Liver (tissue), 9 donors: Measurements from ENCODE around the gene SNX20. TPM values are rescaled to one million over a fixed set of nuclear protein-coding genes. Genes with fewer than 3 reads are reported as not detected.

Experiments used
- DNase-seq: peaks from one replicate; pipeline ENCODE4 v3.0.0-alpha.2; 2017; ENCODE audit warnings: low spot score
- H3K27ac ChIP-seq, 2 donors: one replicate each; pipeline ENCODE4 v1.7.0; 2013; ENCODE audit warnings: inconsistent platforms in 2 of 2, low read length in 2 of 2, control low read depth in 1 of 2, low read depth in 1 of 2, mild to moderate bottlenecking in 1 of 2
- H3K27me3 ChIP-seq, 4 donors: one replicate each; pipeline versions ENCODE4 v1.6.1 to v1.7.0; 2013; ENCODE audit warnings: low read length in 3 of 4, inconsistent platforms in 1 of 4, mild to moderate bottlenecking in 1 of 4, moderate library complexity in 1 of 4; ENCODE audit not compliant: control insufficient read depth in 4 of 4, insufficient read depth in 4 of 4
- H3K36me3 ChIP-seq, 4 donors: one replicate each; pipeline versions ENCODE4 v1.6.1 to v1.7.0; 2013; ENCODE audit warnings: low read length in 3 of 4, mild to moderate bottlenecking in 3 of 4, low read depth in 1 of 4, moderate library complexity in 1 of 4; ENCODE audit not compliant: control insufficient read depth in 4 of 4, insufficient read depth in 3 of 4
- H3K4me1 ChIP-seq, 4 donors: one replicate each; pipeline versions ENCODE4 v1.6.1 to v1.7.0; 2013; ENCODE audit warnings: low read length in 3 of 4, mild to moderate bottlenecking in 3 of 4, moderate library complexity in 1 of 4; ENCODE audit not compliant: control insufficient read depth in 4 of 4, insufficient read depth in 4 of 4
- H3K4me3 ChIP-seq, 3 donors: one replicate each; pipeline versions ENCODE4 v1.6.1 to v1.7.0; 2013; ENCODE audit warnings: low read length in 3 of 3, control low read depth in 1 of 3, low read depth in 1 of 3, mild to moderate bottlenecking in 1 of 3
- H3K9ac ChIP-seq, 2 donors: one replicate each; pipeline ENCODE4 v1.7.0; 2013; ENCODE audit warnings: low read length in 2 of 2, mild to moderate bottlenecking in 2 of 2, moderate library complexity in 2 of 2, control low read depth in 1 of 2, low read depth in 1 of 2
- H3K9me3 ChIP-seq, 4 donors: one replicate each; pipeline versions ENCODE4 v1.6.1 to v1.7.0; 2013; ENCODE audit warnings: low read length in 3 of 4; ENCODE audit not compliant: control insufficient read depth in 4 of 4
- CTCF ChIP-seq: fragments of 150-350 bp; IDR thresholded peaks from 2 replicates; pipeline ENCODE4 v1.5.1; 2017; ENCODE audit warnings: improper control_type of control experiment, low read depth, low read length; ENCODE audit not compliant: missing input control
- EGR1 ChIP-seq, 2 donors: IDR thresholded peaks; 2 replicates each; pipeline ENCODE4 v1.6.1; 2016 to 2018; ENCODE audit warnings: antibody characterized with exemption in 2 of 2, low read depth in 2 of 2
- FOXA1 ChIP-seq: IDR thresholded peaks from 2 replicates; pipeline ENCODE4 v1.6.1; 2016; ENCODE audit warnings: antibody characterized with exemption
- FOXA2 ChIP-seq: IDR thresholded peaks from 2 replicates; pipeline ENCODE4 v1.6.1; 2016; ENCODE audit warnings: antibody characterized with exemption
- GABPA ChIP-seq, 2 donors: IDR thresholded peaks in 1 of 2; conservative IDR thresholded peaks in 1 of 2; 2 replicates each; pipeline ENCODE4 v1.6.1; 2016; ENCODE audit warnings: antibody characterized with exemption in 2 of 2, mild to moderate bottlenecking in 1 of 2, moderate library complexity in 1 of 2
- HNF4A ChIP-seq, 2 donors: conservative IDR thresholded peaks; 2 replicates each; pipeline ENCODE4 v1.6.1; 2016; ENCODE audit warnings: antibody characterized with exemption in 2 of 2, mild to moderate bottlenecking in 2 of 2
- HNF4G ChIP-seq: IDR thresholded peaks from 2 replicates; pipeline ENCODE4 v1.6.1; 2016; ENCODE audit warnings: antibody characterized with exemption
- JUND ChIP-seq, 2 donors: IDR thresholded peaks; 2 replicates each; pipeline ENCODE4 v1.6.1; 2016; ENCODE audit warnings: antibody characterized with exemption in 2 of 2
- NR2F2 ChIP-seq: IDR thresholded peaks from 2 replicates; pipeline ENCODE4 v1.6.1; 2016; ENCODE audit warnings: antibody characterized with exemption
- RAD21 ChIP-seq, 2 donors: IDR thresholded peaks; 2 replicates each; pipeline ENCODE4 v1.6.1; 2016; ENCODE audit warnings: antibody characterized with exemption in 2 of 2, mild to moderate bottlenecking in 2 of 2
- RXRA ChIP-seq, 2 donors: IDR thresholded peaks; 2 replicates each; pipeline ENCODE4 v1.6.1; 2017 to 2018; ENCODE audit warnings: antibody characterized with exemption in 2 of 2, mild to moderate bottlenecking in 1 of 2
- SP1 ChIP-seq: IDR thresholded peaks from 2 replicates; pipeline ENCODE4 v1.6.1; 2018; ENCODE audit warnings: antibody characterized with exemption, mild to moderate bottlenecking
- TAF1 ChIP-seq: conservative IDR thresholded peaks from 2 replicates; pipeline ENCODE4 v1.6.1; 2016; ENCODE audit warnings: antibody characterized with exemption, mild to moderate bottlenecking
- YY1 ChIP-seq: IDR thresholded peaks from 2 replicates; pipeline ENCODE4 v1.6.1; 2016; ENCODE audit warnings: antibody characterized with exemption, mild to moderate bottlenecking
- ZBTB33 ChIP-seq: IDR thresholded peaks from 2 replicates; pipeline ENCODE4 v1.6.1; 2016; ENCODE audit warnings: antibody characterized with exemption
- WGBS: extraction: QIAGEN DNeasy Blood & Tissue Kit; methylation state at CpG from one replicate; pipeline ENCODE4 v1.1.7; 2013; 5-methylcytosine and 5-hydroxymethylcytosine counted together
- polyA plus RNA-seq, 2 donors: library from polyadenylated mRNA; stranded (reverse) in 1 of 2; unstranded in 1 of 2; fragments of 200-250 nt in 1 of 2; fragments of >200 nt in 1 of 2; fragmentation: Nextera tagmentation in 1 of 2; extraction: Ambion mirVana in 1 of 2; gene quantifications; one replicate each; pipeline versions ENCODE4 v1.2.1 to v1.2.3, GENCODE V29; 2013 to 2015
- total RNA-seq, 2 donors: library from RNA; depleted of rRNA; stranded (reverse); fragments of >200 nt; gene quantifications; one replicate each; pipeline ENCODE4 v1.2.3, GENCODE V29; 2014
- TF ChIP-seq, protein P1 (sequence below): IDR thresholded peaks from 2 replicates; pipeline ENCODE4 v1.6.1; 2016; ENCODE audit warnings: antibody characterized with exemption, mild to moderate bottlenecking
- donor health status: healthy.
- donor health status: healthy.
- donor health status: healthy.
- donor health status: healthy.
- donor health status: healthy.

Gene SNX20
- total and polyA plus RNA-seq, 4 donors: 0.40 to 3.5 (median 0.98) TPM

- TF ChIP-seq RXRA (IDR thresholded peaks at IDR 0.05): no peak
- TF ChIP-seq GABPA (IDR thresholded peaks at IDR 0.05 in 1 of 2, conservative IDR thresholded peaks at IDR 0.05 in 1 of 2): no peak
- no peak for TF ChIP-seq EGR1 (IDR thresholded peaks at IDR 0.05; ENCODE audit: low read depth in 2 of 2)
- TF ChIP-seq TAF1: no peak
- no peak for TF ChIP-seq HNF4G
- TF ChIP-seq ZBTB33: no peak
- TF ChIP-seq HNF4A (conservative IDR thresholded peaks at IDR 0.05): no peak
- TF ChIP-seq FOXA1: no peak
- no peak for TF ChIP-seq SP1
Measured at GRCh38 chr16:50679266-50679665, 1.8 kb downstream of the SNX20 start (continued).

- H3K36me3 ChIP-seq: no peaks in the 10 kb centered on the region
- H3K27ac ChIP-seq: no peak overlapping the region
- WGBS: 64% methylated on average over 3 of the region's 3 CpGs
- no peaks in the 10 kb centered on the region for H3K4me1 ChIP-seq
- no peak overlapping the region for H3K9ac ChIP-seq
- no peak for DNase-seq
- TF ChIP-seq ZBTB33: no peak
- no peak for TF ChIP-seq JUND (IDR thresholded peaks at IDR 0.05)
- no peak for TF ChIP-seq TAF1
- TF ChIP-seq EGR1 (IDR thresholded peaks at IDR 0.05; ENCODE audit: low read depth in 2 of 2): no peak
- TF ChIP-seq NR2F2: no peak
- TF ChIP-seq, protein P1, sequence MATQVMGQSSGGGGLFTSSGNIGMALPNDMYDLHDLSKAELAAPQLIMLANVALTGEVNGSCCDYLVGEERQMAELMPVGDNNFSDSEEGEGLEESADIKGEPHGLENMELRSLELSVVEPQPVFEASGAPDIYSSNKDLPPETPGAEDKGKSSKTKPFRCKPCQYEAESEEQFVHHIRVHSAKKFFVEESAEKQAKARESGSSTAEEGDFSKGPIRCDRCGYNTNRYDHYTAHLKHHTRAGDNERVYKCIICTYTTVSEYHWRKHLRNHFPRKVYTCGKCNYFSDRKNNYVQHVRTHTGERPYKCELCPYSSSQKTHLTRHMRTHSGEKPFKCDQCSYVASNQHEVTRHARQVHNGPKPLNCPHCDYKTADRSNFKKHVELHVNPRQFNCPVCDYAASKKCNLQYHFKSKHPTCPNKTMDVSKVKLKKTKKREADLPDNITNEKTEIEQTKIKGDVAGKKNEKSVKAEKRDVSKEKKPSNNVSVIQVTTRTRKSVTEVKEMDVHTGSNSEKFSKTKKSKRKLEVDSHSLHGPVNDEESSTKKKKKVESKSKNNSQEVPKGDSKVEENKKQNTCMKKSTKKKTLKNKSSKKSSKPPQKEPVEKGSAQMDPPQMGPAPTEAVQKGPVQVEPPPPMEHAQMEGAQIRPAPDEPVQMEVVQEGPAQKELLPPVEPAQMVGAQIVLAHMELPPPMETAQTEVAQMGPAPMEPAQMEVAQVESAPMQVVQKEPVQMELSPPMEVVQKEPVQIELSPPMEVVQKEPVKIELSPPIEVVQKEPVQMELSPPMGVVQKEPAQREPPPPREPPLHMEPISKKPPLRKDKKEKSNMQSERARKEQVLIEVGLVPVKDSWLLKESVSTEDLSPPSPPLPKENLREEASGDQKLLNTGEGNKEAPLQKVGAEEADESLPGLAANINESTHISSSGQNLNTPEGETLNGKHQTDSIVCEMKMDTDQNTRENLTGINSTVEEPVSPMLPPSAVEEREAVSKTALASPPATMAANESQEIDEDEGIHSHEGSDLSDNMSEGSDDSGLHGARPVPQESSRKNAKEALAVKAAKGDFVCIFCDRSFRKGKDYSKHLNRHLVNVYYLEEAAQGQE: no peak
- TF ChIP-seq GABPA (IDR thresholded peaks at IDR 0.05 in 1 of 2, conservative IDR thresholded peaks at IDR 0.05 in 1 of 2): no peak
- no peak for TF ChIP-seq RAD21 (IDR thresholded peaks at IDR 0.05)
- no peak for TF ChIP-seq YY1
- no peak for TF ChIP-seq HNF4A (conservative IDR thresholded peaks at IDR 0.05)
- TF ChIP-seq SP1: no peak
- peaks cover 0 to 4% (median under 1%) of the 10 kb centered on the region in 4 donors for H3K9me3 ChIP-seq
- no peak overlapping the region for H3K4me3 ChIP-seq
- H3K27me3 ChIP-seq: no peaks in the 10 kb centered on the region
Measured at GRCh38 chr16:50678531-50678930, 2.6 kb downstream of the SNX20 start.

- Histone ChIP-seq H3K4me3 (no peak overlapping the region), H3K27ac (no peak overlapping the region), H3K9me3 (peaks cover 0 to 9% (median 3%) of the 10 kb centered on the region in 4 donors), H3K27me3 (no peaks in the 10 kb centered on the region), H3K36me3 (no peaks in the 10 kb centered on the region), H3K4me1 (no peaks in the 10 kb centered on the region), H3K9ac (no peak overlapping the region)
- 82% methylated on average over 7 of the region's 7 CpGs for WGBS
- DNase-seq: no peak
- TF ChIP-seq CTCF: peak; percentile 26
- TF ChIP-seq FOXA1: no peak
- peak in 1 of 2 donors; percentile 15 for TF ChIP-seq RAD21 (IDR thresholded peaks at IDR 0.05)
- no peak for TF ChIP-seq FOXA2
Measured at GRCh38 chr16:50677351-50677750, 3.8 kb downstream of the SNX20 start.
